NT2/D1 (cell line): ENCODE results near the gene CFAP74.

Experiments used
- SUZ12 ChIP-seq: IDR thresholded peaks from 2 replicates; pipeline ENCODE4 v1.6.1; 2011; ENCODE audit not compliant: insufficient read length, insufficient read depth; ENCODE audit errors: extremely low read depth
- YY1 ChIP-seq: IDR thresholded peaks from 2 replicates; pipeline ENCODE4 v1.6.1; 2011; ENCODE audit not compliant: insufficient read length, insufficient read depth

DNA sequence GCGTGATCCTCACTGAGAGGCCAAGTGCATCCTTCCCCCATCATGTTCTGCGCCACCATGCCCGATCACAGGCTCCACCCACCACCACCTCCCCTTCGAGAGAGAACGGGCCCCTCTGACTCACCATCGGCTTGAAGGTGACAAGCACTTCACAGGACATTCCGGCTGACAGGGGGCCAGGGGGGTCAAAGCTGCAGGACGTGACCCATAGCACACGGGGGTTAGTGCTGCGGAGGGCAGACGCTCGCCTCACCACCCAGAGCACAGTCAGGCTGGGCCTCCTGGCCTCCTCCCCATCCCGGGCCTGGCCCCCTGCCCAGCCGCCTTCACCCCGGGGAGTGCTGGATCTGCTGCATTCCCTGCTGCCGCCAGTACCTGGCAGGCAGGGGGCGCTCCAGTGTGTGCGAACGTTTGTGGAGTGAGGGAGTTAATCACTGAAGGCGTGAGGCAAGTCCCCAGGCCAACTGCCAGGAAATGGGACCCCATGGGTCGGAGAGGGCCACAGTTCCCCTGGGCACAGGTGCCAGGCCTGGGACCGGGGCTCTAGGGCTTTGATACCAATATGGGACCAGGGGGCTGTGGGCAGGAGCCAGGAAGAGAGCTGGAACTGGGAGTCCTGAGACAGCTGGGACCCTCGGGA lies 43.6 kb downstream of the CFAP74 start:
- no peak for TF ChIP-seq YY1
- no peak for TF ChIP-seq SUZ12
